ENCODE measurements around the gene SAMHD1. TPM values are rescaled to one million over a fixed set of nuclear protein-coding genes. Genes with fewer than 3 reads are reported as not detected.
"Not testable (repeated sequence)": the region's sequence is repeated elsewhere in the genome, so short reads cannot be mapped to it uniquely, and the experiment has no call there.

Gene SAMHD1
- total RNA-seq, 1 donor from 2014 or later, result 44.1 TPM

- intact Hi-C loops (cut with DNase I), result no loop called here
- ATAC-seq (ENCODE audit: poor library complexity) (no peak), DNase-seq (no peak)
Measured at GRCh38 chr20:36925234-36925633, 26.3 kb downstream of the SAMHD1 start.

GRCh38 chr20:36924167-36925045 is 27.1 kb downstream of the SAMHD1 start:
- intact Hi-C loops (cut with DNase I), result no loop called here
- ATAC-seq (ENCODE audit: poor library complexity) (no peak), DNase-seq (no peak)

- ATAC-seq (ENCODE audit: poor library complexity) (no peak), DNase-seq (no peak)
- intact Hi-C loops (cut with DNase I), result no loop called here
Measured at GRCh38 chr20:36920334-36920730, 31.2 kb downstream of the SAMHD1 start.

GRCh38 chr20:36919715-36920333 is 31.7 kb downstream of the SAMHD1 start:
- peak; percentile 64 for ATAC-seq (ENCODE audit: poor library complexity)
- DNase-seq, result no peak
- intact Hi-C loops (cut with DNase I), result no loop called here

GRCh38 chr20:36917943-36918342 is 33.6 kb downstream of the SAMHD1 start:
- intact Hi-C loops (cut with DNase I), result no loop called here
- ATAC-seq (ENCODE audit: poor library complexity), result no peak
- DNase-seq, result no peak

GRCh38 chr20:36917240-36917639 is 34.3 kb downstream of the SAMHD1 start:
- DNase-seq (no peak), ATAC-seq (ENCODE audit: poor library complexity) (no peak)
- intact Hi-C loops (cut with DNase I), result no loop called here

- intact Hi-C loops (cut with DNase I), result no loop called here
Measured at GRCh38 chr20:36916199-36916598, 35.3 kb downstream of the SAMHD1 start.

GRCh38 chr20:36908603-36909002 is 42.9 kb downstream of the SAMHD1 start:
- DNase-seq, result no peak
- ATAC-seq (ENCODE audit: poor library complexity), result no peak
- intact Hi-C loops (cut with DNase I), result no loop called here

More at GRCh38 chr20:36916199-36916598, 35.3 kb downstream of the SAMHD1 start:
- no peak for DNase-seq
- ATAC-seq (ENCODE audit: poor library complexity), result no peak

GRCh38 chr20:36906086-36906485 is 45.4 kb downstream of the SAMHD1 start:
- ATAC-seq (ENCODE audit: poor library complexity); intact Hi-C loops (cut with DNase I); DNase-seq: not testable (repeated sequence)

GRCh38 chr20:36905566-36905965 is 45.9 kb downstream of the SAMHD1 start:
- intact Hi-C loops (cut with DNase I); ATAC-seq (ENCODE audit: poor library complexity); DNase-seq: not testable (repeated sequence)

GRCh38 chr20:36904690-36905089 is 46.8 kb downstream of the SAMHD1 start:
- intact Hi-C loops (cut with DNase I), result no loop called here
- no peak for DNase-seq
- no peak for ATAC-seq (ENCODE audit: poor library complexity)

GRCh38 chr20:36895036-36895435 is 56.5 kb downstream of the SAMHD1 start:
- intact Hi-C loops (cut with DNase I), result no loop called here
- no peak for DNase-seq
- ATAC-seq (ENCODE audit: poor library complexity), result no peak

- DNase-seq, result no peak
- ATAC-seq (ENCODE audit: poor library complexity), result no peak
- intact Hi-C loops (cut with DNase I), result no loop called here
Measured at GRCh38 chr20:36893801-36894200, 57.7 kb downstream of the SAMHD1 start.

GRCh38 chr20:36891211-36891610 is 60.3 kb downstream of the SAMHD1 start:
- intact Hi-C loops (cut with DNase I), result no loop called here
- DNase-seq (no peak), ATAC-seq (ENCODE audit: poor library complexity) (no peak)

- intact Hi-C loops (cut with DNase I), result no loop called here
- no peak for DNase-seq
- no peak for ATAC-seq (ENCODE audit: poor library complexity)
Measured at GRCh38 chr20:36890586-36890985, 60.9 kb downstream of the SAMHD1 start.

GRCh38 chr20:36888880-36889516 is 62.5 kb downstream of the SAMHD1 start:
- DNase-seq (no peak), ATAC-seq (ENCODE audit: poor library complexity) (no peak)
- intact Hi-C loops (cut with DNase I), result no loop called here

GRCh38 chr20:36887752-36888090 is 63.8 kb downstream of the SAMHD1 start:
- DNase-seq (no peak), ATAC-seq (ENCODE audit: poor library complexity) (no peak)
- intact Hi-C loops (cut with DNase I), result no loop called here

GRCh38 chr20:36886859-36887751 is 64.4 kb downstream of the SAMHD1 start:
- intact Hi-C loops (cut with DNase I), result no loop called here

GRCh38 chr20:36885356-36885755 is 66.2 kb downstream of the SAMHD1 start:
- intact Hi-C loops (cut with DNase I), result no loop called here
- DNase-seq, result no peak
- ATAC-seq (ENCODE audit: poor library complexity), result no peak

More at GRCh38 chr20:36886859-36887751, 64.4 kb downstream of the SAMHD1 start:
- DNase-seq (peak; percentile 86), ATAC-seq (ENCODE audit: poor library complexity) (peak; percentile 94)

All from Right ventricle myocardium superior (tissue), 1 donor.